HEK293 (cell line): Measurements from ENCODE around the gene UBE2V1.

ENCODE experiments used
- CTCF ChIA-PET: fragments of 350-600 bp; formaldehyde crosslinking; extraction: SDS; loops from one replicate; lab custom pipeline; 2021; ENCODE audit warnings: antibody characterized with exemption; lab: Yijun Ruan, JAX
- POLR2A ChIA-PET: fragments of 300-600 bp; formaldehyde crosslinking; extraction: SDS; loops from one replicate; lab custom pipeline; 2020; ENCODE audit warnings: antibody characterized with exemption, inconsistent platforms; lab: Yijun Ruan, JAX
- H3K27ac ChIP-seq: fragments of 200-500 bp; sonication (Bioruptor generic); 2 replicates; pipeline ENCODE4 v1.5.1; 2014; ENCODE audit warnings: low read depth, low read length, control low read depth, inconsistent platforms; ENCODE audit errors: extremely low read depth
- H3K36me3 ChIP-seq, 2 experiments: fragments of 200-500 bp in 1 of 2; sonication (Bioruptor generic) in 1 of 2; 1 replicate in 1 of 2; 2 replicates in 1 of 2; pipeline ENCODE4 v1.5.1; 2014 to 2017; ENCODE audit warnings: inconsistent platforms in 2 of 2, low read length in 2 of 2; ENCODE audit not compliant: control insufficient read depth in 2 of 2, insufficient read depth in 1 of 2
- H3K4me1 ChIP-seq: fragments of 200-500 bp; sonication (Bioruptor generic); 2 replicates; pipeline ENCODE4 v1.5.1; 2014; ENCODE audit warnings: mild to moderate bottlenecking, low read length, inconsistent platforms; ENCODE audit not compliant: control insufficient read depth, insufficient read depth
- H3K4me3 ChIP-seq: 2 replicates; pipeline ENCODE4 v1.5.1; 2011; ENCODE audit warnings: low read depth, mild to moderate bottlenecking, control low read depth, low read length, moderate library complexity
- H3K9me3 ChIP-seq: fragments of 200-500 bp; sonication (Bioruptor generic); 2 replicates; pipeline ENCODE4 v1.5.1; 2014; ENCODE audit warnings: low read depth, low read length, inconsistent platforms; ENCODE audit not compliant: control insufficient read depth, insufficient read depth
- GLI2 ChIP-seq: fragments of 450-650 bp; formaldehyde crosslinking; IDR thresholded peaks from 2 replicates; pipeline ENCODE4; 2017; ENCODE audit warnings: missing biosample characterization, missing genetic modification characterization, low read depth, borderline replicate concordance
- HOXC10 ChIP-seq: sonication (generic); formaldehyde crosslinking; IDR thresholded peaks from 2 replicates; pipeline ENCODE4 v1.8.1; 2023; ENCODE audit warnings: mild to moderate bottlenecking, missing genetic modification reagents
- HOXD13 ChIP-seq: sonication (generic); formaldehyde crosslinking; IDR thresholded peaks from 2 replicates; pipeline ENCODE4 v1.8.0; 2022; ENCODE audit warnings: missing genetic modification reagents, borderline replicate concordance
- MZF1 ChIP-seq: fragments of 450-650 bp; formaldehyde crosslinking; IDR thresholded peaks from 2 replicates; pipeline ENCODE4 v1.5.1; 2017; ENCODE audit warnings: missing biosample characterization, missing genetic modification characterization, borderline replicate concordance
- PRDM4 ChIP-seq: fragments of 450-650 bp; formaldehyde crosslinking; IDR thresholded peaks from 2 replicates; pipeline ENCODE4 v1.5.1; 2017; ENCODE audit warnings: missing biosample characterization, missing genetic modification characterization
- REST ChIP-seq: fragments of 450-650 bp; formaldehyde crosslinking; IDR thresholded peaks from 2 replicates; pipeline ENCODE4 v1.5.1; 2016; ENCODE audit warnings: missing biosample characterization, missing genetic modification characterization
- YY2 ChIP-seq: fragments of 450-650 bp; formaldehyde crosslinking; IDR thresholded peaks from 2 replicates; pipeline ENCODE4 v1.5.1; 2016; ENCODE audit warnings: missing biosample characterization, missing genetic modification characterization
- ZBTB20 ChIP-seq: fragments of 450-650 bp; formaldehyde crosslinking; IDR thresholded peaks from 2 replicates; pipeline ENCODE4 v1.5.1; 2016; ENCODE audit warnings: missing biosample characterization, missing genetic modification characterization
- ZNF114 ChIP-seq: fragments of 450-650 bp; formaldehyde crosslinking; IDR thresholded peaks from 2 replicates; pipeline ENCODE4 v1.5.0; 2017; ENCODE audit warnings: missing biosample characterization, missing genetic modification characterization
- ZNF174 ChIP-seq: fragments of 450-650 bp; formaldehyde crosslinking; IDR thresholded peaks from 2 replicates; pipeline ENCODE4 v1.5.0; 2017; ENCODE audit warnings: missing biosample characterization, mild to moderate bottlenecking, missing genetic modification characterization
- ZNF19 ChIP-seq: fragments of 450-650 bp; formaldehyde crosslinking; IDR thresholded peaks from 2 replicates; pipeline ENCODE4; 2016; ENCODE audit warnings: missing biosample characterization, missing genetic modification characterization, low read depth
- ZNF202 ChIP-seq: fragments of 450-650 bp; formaldehyde crosslinking; IDR thresholded peaks from 2 replicates; pipeline ENCODE4 v1.5.1; 2016; ENCODE audit warnings: missing biosample characterization, missing genetic modification characterization, borderline replicate concordance
- ZNF324 ChIP-seq: fragments of 450-650 bp; formaldehyde crosslinking; IDR thresholded peaks from 2 replicates; pipeline ENCODE4 v1.5.1; 2016; ENCODE audit warnings: missing biosample characterization, missing genetic modification characterization
- ZNF416 ChIP-seq: fragments of 450-650 bp; formaldehyde crosslinking; IDR thresholded peaks from 2 replicates; pipeline ENCODE4 v1.5.1; 2016; ENCODE audit warnings: missing biosample characterization, missing genetic modification characterization
- ZNF433 ChIP-seq: fragments of 450-650 bp; formaldehyde crosslinking; IDR thresholded peaks from 2 replicates; pipeline ENCODE4 v1.5.1; 2016; ENCODE audit warnings: missing biosample characterization, missing genetic modification characterization, low read depth
- ZNF629 ChIP-seq: fragments of 450-650 bp; formaldehyde crosslinking; IDR thresholded peaks from 2 replicates; pipeline ENCODE4 v1.5.1; 2017; ENCODE audit warnings: missing biosample characterization, missing genetic modification characterization
- ZNF692 ChIP-seq: fragments of 450-650 bp; formaldehyde crosslinking; IDR thresholded peaks from 2 replicates; pipeline ENCODE4 v1.5.1; 2016; ENCODE audit warnings: missing biosample characterization, missing genetic modification characterization
- ZSCAN23 ChIP-seq: fragments of 450-650 bp; formaldehyde crosslinking; IDR thresholded peaks from 2 replicates; pipeline ENCODE4 v1.5.1; 2016; ENCODE audit warnings: missing biosample characterization, missing genetic modification characterization
- TF ChIP-seq, protein P1 (sequence below): fragments of 450-650 bp; formaldehyde crosslinking; IDR thresholded peaks from 2 replicates; pipeline ENCODE4 v1.5.1; 2016; ENCODE audit warnings: missing biosample characterization, missing genetic modification characterization

Gene UBE2V1

GRCh38 chr20:50093240-50093639 is 19.7 kb downstream of the UBE2V1 start (continued):
- TF ChIP-seq ZNF692 (tag by site-specific recombination) (no peak), GLI2 (no peak), PRDM4 (tag by site-specific recombination) (no peak), ZNF629 (tag by site-specific recombination) (no peak)

- TF ChIP-seq HOXC10 (CRISPR knock-in tag) (no peak), REST (tag by site-specific recombination) (no peak), ZNF202 (tag by site-specific recombination) (no peak), HOXD13 (no peak), ZBTB20 (tag by site-specific recombination) (no peak), YY2 (tag by site-specific recombination) (no peak), ZNF324 (tag by site-specific recombination) (no peak), ZNF416 (tag by site-specific recombination) (no peak), ZSCAN23 (no peak), ZNF433 (no peak), ZNF114 (tag by site-specific recombination) (no peak), ZNF19 (tag by site-specific recombination) (no peak), ZNF174 (no peak), MZF1 (no peak)
- TF ChIP-seq, protein P1, sequence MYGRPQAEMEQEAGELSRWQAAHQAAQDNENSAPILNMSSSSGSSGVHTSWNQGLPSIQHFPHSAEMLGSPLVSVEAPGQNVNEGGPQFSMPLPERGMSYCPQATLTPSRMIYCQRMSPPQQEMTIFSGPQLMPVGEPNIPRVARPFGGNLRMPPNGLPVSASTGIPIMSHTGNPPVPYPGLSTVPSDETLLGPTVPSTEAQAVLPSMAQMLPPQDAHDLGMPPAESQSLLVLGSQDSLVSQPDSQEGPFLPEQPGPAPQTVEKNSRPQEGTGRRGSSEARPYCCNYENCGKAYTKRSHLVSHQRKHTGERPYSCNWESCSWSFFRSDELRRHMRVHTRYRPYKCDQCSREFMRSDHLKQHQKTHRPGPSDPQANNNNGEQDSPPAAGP (tag by site-specific recombination) = no peak
- ChIA-PET POLR2A (no interaction called here), CTCF (interaction anchor here (0.6 to 1.5 kb wide), 4 partner anchors 8 to 372 kb away, joined by 3 to 4 read pairs (median 4); no protein-coding TSS in a partner anchor)
- Histone ChIP-seq H3K36me3 (peaks cover 22 to 75% of the 10 kb centered on the region in 2 experiments), H3K4me1 (no peaks in the 10 kb centered on the region), H3K4me3 (no peak overlapping the region), H3K9me3 (no peaks in the 10 kb centered on the region), H3K27ac (no peak overlapping the region)
Observed at GRCh38 chr20:50092436-50092835, 20.5 kb downstream of the UBE2V1 start.
